Stimulated activated CD4-positive, alpha-beta T cell treated with anti-CD3 and anti-CD28 coated beads, Interleukin-1b, Interleukin-23, amount 100 ng/mL, for 48 hours (primary cell): Measurements from ENCODE around the gene SLC25A29.
A peak's percentile ranks its signal among the peaks of the same experiment; 100 is the strongest.
"Not testable (repeated sequence)": the region's sequence is repeated elsewhere in the genome, so short reads cannot be mapped to it uniquely, and the experiment has no call there.

Source experiments
- DNase-seq: peaks from one replicate; pipeline ENCODE4 v3.0.0-alpha.2; 2020

The SLC25A29 gene

DNA sequence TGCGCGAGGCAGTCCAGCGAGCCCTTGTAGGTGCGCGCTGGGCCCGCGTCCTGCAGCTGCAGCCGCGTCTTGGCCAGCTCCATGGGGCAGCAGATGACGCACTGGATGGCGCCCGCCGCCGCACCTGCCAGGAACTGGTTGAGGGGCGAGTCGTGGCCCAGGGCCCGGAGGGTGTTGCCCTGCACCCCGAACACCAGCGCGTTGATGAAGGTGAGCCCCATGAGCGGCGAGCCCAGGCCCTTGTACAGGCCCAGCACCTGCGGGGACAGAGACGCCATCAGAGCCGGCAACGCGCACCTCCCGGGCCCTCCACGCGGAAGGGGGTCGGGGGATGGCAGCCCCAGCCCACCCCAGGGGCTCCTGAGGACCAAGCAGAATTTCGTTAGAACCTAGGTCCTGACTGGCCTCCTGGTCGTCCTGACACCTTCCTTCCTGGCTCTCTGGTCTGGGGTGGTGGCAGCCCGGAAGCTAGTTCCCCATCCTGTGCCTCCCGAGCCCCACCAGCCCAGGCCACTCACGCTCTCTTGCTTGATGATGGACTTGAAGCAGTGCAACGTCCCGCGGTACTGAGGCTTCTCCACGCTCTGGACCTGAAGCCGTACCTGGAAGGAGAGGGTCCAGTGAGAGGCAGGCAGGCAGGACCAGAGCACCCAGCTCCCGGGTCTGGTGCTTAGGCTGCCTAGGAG lies 13.3 kb downstream of the SLC25A29 start:
- DNase-seq, result no peak

GRCh38 chr14:100292301-100292775 lies 13.9 kb downstream of the SLC25A29 start:
- no peak for DNase-seq

DNA sequence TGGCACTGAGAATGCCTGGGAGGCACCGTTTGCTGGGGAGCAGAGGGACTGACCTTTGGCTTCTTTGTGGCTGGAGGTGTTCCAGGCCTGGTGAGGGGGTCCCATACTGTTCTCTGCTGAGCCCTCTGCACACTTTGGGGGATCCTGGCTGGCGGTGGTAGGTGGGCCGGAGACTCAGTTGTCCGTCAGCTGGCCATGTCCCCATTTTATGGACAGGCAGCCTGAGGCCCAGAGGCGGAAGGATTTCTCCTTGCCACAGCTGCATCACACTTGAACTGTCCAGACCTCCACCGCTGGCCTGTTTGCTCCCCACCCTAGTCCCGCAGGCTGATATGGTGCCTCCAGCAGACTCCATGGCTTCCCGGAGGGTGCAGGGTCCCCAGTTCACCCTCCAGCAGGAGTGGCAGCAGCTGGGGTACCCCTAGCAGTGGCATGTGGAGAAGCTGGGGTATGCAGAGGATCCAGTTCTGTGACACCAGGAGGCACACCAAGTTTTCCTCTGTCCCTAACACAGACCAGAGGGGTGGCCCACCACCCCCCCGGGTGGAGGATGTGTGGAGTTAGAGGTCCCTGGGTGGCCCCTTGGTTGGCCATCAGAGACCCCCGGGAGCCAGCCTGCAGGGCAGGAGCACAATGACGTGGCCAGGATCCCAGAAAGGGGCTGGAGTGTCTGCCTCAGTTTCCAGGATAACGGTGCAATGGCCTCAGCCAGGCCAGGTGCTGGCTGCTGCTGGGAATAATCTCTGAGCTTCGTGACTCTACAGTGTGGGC lies 14.8 kb downstream of the SLC25A29 start:
- no peak for DNase-seq

DNA sequence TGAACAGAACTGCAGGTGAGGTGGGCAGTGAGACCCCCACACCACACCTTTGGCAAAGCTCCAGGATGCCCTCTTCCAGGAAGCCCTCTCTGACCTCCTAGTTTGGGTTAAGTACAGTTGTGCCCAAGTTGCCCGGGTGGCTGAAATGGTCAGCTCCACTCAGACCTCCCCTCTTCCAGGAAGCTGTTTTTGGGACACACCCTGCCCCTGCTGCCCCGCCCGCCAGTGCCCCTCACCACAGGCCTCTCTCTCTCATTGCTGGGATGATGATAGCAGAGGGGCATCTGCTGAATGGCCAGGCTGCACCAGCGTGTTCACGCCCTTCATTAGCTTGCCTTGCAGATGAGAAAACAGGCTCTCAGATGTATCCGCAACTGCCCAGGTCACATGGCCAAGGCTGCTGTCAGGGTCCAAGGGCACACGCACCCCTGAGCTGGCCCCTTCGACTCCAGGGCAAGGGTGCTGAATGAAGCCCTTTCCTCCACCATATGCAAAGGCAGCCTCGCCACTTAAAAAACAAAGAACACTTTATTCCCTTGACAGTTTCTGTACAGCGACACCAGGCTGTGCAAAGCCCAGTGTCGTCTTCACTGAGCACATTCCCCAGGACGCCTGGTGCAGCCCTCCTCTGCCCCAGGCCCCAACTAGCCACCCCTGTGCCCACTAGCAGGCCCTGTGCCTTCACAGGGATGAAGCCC lies 15.5 kb downstream of the SLC25A29 start:
- no peak for DNase-seq

DNA sequence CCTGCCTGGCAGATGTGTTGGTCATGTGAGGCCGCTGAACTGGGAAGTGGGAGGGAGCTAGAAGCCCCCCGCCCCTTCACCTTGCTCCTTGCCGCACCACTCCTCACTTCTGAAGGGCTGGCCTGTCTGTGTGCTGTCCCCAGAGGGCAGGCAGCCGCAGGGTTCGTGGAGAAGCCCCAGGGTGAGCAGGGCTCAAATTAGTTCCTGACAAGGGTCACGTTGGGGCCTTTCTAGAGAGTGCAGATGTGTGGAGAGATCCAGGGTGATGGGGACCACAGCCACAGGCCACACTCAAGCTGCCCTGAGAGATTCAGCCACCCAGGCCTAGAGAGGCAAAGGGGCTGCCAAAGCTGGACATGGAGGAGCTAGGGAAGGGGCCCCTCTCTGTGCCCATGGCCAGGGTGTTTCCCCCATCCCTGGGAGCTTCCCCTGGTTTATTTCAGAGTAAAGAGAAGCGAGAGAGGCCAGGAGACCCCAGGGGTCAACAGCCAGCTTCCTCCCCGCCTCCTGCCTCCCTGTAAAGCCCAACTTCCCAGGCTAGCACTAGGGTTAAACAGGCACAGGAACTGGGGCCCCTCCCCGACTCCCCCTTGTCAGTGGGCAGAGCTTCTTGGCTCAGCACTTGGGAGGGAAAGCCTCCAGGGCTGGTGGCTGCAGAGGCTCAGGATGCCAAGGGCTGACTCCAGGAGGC lies 16.2 kb downstream of the SLC25A29 start:
- no peak for DNase-seq

- no peak for DNase-seq
These were observed 17.7 kb downstream of the SLC25A29 start for GRCh38 chr14:100288382-100289185.

GRCh38 chr14:100287998-100288295 lies 18.3 kb downstream of the SLC25A29 start:
- not testable (repeated sequence) for DNase-seq

- DNase-seq, result no peak
These were observed 18.8 kb downstream of the SLC25A29 start for GRCh38 chr14:100287202-100287997.

- DNase-seq, result no peak
These were observed 19.6 kb downstream of the SLC25A29 start for GRCh38 chr14:100286484-100287191.

- DNase-seq, result no peak
These were observed 20.3 kb downstream of the SLC25A29 start for GRCh38 chr14:100285913-100286400.

DNA sequence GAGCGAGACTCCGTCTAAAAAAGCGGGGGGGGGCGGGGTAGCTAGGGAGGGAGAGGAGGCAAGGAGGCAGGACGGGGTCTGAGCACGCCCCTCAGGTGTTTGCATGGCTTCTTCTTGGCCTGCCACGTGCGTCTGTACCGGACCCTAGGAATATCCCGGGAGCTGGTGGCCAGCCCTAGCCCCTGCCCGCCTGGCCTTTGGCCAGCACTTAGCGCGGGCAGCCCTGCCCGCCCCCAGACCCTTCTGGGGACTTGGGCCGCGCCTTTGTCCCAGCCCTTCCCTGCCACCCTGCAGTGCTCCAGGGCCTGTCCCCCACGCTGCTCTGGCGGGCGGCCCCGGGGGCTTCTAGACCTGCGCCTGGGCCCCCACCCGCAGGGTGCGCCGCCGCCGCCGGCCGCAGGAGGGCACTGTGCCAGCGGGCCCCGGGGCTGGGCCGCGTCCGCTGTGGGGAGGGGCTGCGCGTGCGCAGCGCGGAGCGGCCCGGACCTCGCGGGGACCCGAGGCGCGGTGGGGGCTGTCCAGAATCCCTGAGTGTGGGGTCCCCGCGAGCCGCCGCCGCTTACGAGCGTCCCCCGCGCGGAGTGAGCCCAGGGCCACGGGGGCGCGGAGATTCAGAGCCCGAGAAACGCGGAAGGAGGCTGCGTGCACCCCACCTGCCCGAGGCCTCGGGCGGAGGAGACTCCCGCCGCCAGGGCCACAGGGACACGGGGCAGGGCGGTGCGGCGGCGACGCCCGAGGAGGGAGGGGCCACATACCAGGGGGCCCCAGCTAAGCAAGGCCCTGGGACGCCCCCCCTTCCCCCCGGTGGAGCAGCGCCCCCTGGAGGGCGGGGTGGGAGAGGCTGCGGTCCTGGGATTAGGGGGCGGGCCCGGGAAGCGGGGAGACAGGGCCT lies 21.0 kb downstream of the SLC25A29 start:
- DNase-seq, result peak; percentile 76

DNA sequence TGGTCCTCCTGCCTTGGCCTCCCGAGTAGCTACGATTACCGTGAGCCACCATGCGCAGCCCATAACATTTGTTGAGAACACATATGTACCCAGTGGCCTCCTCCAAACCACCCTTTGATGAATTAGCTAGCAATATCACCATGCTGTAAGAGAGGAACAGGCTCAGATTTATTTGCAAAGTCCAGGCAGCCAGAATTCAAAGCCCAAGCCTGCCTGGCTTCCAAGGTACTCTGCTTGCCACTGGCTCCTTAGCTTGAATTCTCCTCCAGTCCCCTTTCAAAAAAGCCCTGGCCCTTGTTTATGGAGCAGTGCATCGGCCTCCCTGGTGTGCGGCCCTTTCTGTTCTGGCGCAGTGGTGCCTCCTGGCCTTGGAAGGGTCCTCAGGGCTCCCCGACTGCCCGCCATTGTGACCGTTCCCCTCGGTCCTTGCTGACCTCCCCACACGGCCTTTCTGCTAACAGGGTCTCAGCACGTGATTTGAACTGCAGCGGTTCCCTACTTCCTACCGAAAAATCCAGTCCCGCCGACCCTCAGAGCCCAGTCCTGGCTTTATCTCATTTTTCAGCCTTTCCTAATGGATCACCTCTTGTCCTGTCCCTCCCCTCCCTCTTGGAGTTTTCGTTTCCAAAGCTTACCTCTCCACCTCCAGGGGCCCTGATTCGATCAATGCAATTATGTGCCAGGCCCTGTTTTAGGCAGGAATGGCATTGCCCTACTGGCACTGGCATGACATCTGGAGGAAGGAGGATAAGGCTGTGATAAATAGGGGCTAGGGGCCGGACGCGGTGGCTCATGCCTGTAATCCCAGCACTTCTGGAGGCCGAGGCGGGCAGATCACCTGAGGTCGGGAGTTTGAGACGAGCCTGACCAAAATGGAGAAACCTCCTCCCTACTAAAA lies 22.0 kb downstream of the SLC25A29 start:
- no peak for DNase-seq

GRCh38 chr14:100283436-100283835 lies 22.8 kb downstream of the SLC25A29 start:
- not testable (repeated sequence) for DNase-seq

DNA sequence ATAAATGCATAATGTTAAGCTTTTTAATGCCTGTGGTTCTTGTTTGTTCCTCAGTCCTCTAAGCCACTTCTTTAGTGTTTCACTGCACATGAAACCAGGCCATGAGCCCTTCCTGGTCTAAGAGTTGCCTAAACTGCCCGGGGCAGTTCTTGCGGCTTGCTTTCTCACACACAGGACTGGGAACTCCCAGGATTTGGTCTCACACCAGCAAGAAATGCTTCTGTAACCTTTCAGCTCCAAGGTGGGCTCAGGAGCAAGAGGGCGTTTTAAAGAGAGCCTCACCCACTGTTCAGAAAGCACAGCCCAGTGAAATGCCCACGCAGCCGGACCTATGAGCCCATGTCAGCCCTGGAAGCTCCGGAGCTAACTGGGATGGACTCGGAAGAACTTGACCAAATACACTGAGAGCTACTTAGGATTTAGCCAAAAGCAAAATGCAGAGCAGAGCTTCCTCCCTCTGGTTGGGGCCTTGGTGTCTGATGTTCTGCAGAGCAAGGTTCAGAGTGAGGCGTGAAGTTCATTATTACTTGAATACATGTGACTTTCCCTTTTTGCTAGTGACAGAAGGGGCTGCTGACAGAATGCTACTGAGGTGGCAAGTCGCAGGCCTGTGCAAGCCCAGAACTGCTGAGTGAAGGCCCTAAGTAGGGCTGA lies 23.4 kb downstream of the SLC25A29 start:
- no peak for DNase-seq

GRCh38 chr14:100282083-100282350 lies 24.2 kb downstream of the SLC25A29 start:
- no peak for DNase-seq

DNA sequence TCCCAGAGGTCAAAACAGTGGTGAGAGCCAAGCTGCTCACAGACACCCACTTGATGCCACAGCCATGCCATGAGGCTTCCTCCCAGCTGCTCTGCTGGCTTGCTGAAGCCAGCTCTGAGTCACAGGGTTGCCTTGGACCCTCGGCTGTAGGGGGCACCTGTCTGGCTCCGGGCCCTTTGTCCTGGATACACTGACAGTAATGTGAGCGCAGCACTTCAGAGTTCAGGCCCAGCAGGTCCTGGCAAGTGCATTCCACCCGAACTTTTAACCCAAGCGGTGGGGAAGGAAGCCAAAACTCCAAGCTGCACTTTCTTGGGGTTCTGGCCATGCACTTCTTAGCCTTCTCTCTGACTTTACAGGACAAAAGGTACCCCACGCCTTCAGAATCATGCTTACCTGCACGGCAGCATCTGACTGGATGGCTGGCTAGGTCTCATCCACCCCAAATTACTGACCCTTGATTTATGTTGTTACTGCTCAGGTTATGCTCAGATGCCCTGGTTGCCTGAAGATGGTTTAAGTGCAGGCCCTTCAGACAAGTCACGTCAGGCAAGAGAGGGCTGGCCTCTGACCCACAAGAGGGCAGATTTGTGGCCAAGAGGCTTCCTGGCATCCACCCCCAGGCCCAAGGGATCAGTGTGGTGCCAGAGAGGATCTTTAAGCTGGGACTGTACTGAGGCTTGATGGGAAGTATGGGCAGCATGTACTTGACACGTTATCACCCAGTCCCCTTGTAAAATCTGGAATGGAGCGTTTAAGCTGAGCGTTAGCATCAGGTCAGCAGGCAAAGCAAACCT lies 24.8 kb downstream of the SLC25A29 start:
- DNase-seq, result no peak

GRCh38 chr14:100279563-100279962 lies 26.7 kb downstream of the SLC25A29 start:
- no peak for DNase-seq
